ENCODE results near the gene ETV1.

GRCh38 chr7:14016950-14017349, 27.5 kb upstream of the ETV1 start:
- TF ChIP-seq POLR2A (IDR thresholded peaks at IDR 0.05; ENCODE audit: low read depth, low read length), result no peak
- no peak for TF ChIP-seq POLR2AphosphoS5 (IDR thresholded peaks at IDR 0.05; ENCODE audit: low read depth, low read length)
- no peak for TF ChIP-seq TAF1 (IDR thresholded peaks at IDR 0.05; ENCODE audit: low read depth, low read length)

Data from GM12891 (cell line).